Measurements from ENCODE around the gene HPCA.

The HPCA gene

GRCh38 chr1:32861904-32862695, 24.2 kb upstream of the HPCA start:
- H3K27ac ChIP-seq: no peak overlapping the region
- DNase-seq (ENCODE audit: low read depth, low spot score): no peak
- TF ChIP-seq FOXP2 (optimal IDR thresholded peaks at IDR 0.05; ENCODE audit: control extremely low read depth, extremely low read length, insufficient read depth) (no peak), POLR2AphosphoS5 (IDR thresholded peaks at IDR 0.05; ENCODE audit: borderline replicate concordance, low read depth, low read length) (no peak), EZH2 (IDR thresholded peaks at IDR 0.05) (no peak)
- H3K36me3 ChIP-seq (ENCODE audit: insufficient read depth, low read length): peaks cover under 1% of the 10 kb centered on the region; the same call in 1 of the 2 replicates
- no peak overlapping the region for H3K9ac ChIP-seq (ENCODE audit: insufficient read length)
- H3K9me3 ChIP-seq (ENCODE audit: low read depth, low read length): no peaks in the 10 kb centered on the region
- no peak overlapping the region for H3K4me3 ChIP-seq

GRCh38 chr1:32863218-32863880, 22.9 kb upstream of the HPCA start:
- Histone ChIP-seq H3K36me3 (ENCODE audit: insufficient read depth, low read length) (no peaks in the 10 kb centered on the region; the same call in 1 of the 2 replicates), H3K9me3 (ENCODE audit: low read depth, low read length) (no peaks in the 10 kb centered on the region), H3K27ac (no peak overlapping the region), H3K9ac (ENCODE audit: insufficient read length) (no peak overlapping the region), H3K4me3 (no peak overlapping the region)
- TF ChIP-seq EZH2 (IDR thresholded peaks at IDR 0.05) (no peak), POLR2AphosphoS5 (IDR thresholded peaks at IDR 0.05; ENCODE audit: borderline replicate concordance, low read depth, low read length) (no peak), FOXP2 (optimal IDR thresholded peaks at IDR 0.05; ENCODE audit: control extremely low read depth, extremely low read length, insufficient read depth) (no peak)
- DNase-seq (ENCODE audit: low read depth, low spot score): no peak

GRCh38 chr1:32863881-32864245, 22.4 kb upstream of the HPCA start:
- no peak overlapping the region for H3K27ac ChIP-seq
- TF ChIP-seq EZH2 (IDR thresholded peaks at IDR 0.05) (no peak), FOXP2 (optimal IDR thresholded peaks at IDR 0.05; ENCODE audit: control extremely low read depth, extremely low read length, insufficient read depth) (no peak), POLR2AphosphoS5 (IDR thresholded peaks at IDR 0.05; ENCODE audit: borderline replicate concordance, low read depth, low read length) (no peak)
- H3K9ac ChIP-seq (ENCODE audit: insufficient read length): no peak overlapping the region
- no peaks in the 10 kb centered on the region; the same call in 1 of the 2 replicates for H3K36me3 ChIP-seq (ENCODE audit: insufficient read depth, low read length)
- no peaks in the 10 kb centered on the region for H3K9me3 ChIP-seq (ENCODE audit: low read depth, low read length)
- no peak for DNase-seq (ENCODE audit: low read depth, low spot score)
- no peak overlapping the region for H3K4me3 ChIP-seq

- no peaks in the 10 kb centered on the region; the same call in 1 of the 2 replicates for H3K36me3 ChIP-seq (ENCODE audit: insufficient read depth, low read length)
- H3K9ac ChIP-seq (ENCODE audit: insufficient read length): no peak overlapping the region
- no peak for DNase-seq (ENCODE audit: low read depth, low spot score)
- no peak overlapping the region for H3K27ac ChIP-seq
- TF ChIP-seq POLR2AphosphoS5 (IDR thresholded peaks at IDR 0.05; ENCODE audit: borderline replicate concordance, low read depth, low read length) (no peak), EZH2 (IDR thresholded peaks at IDR 0.05) (no peak), FOXP2 (optimal IDR thresholded peaks at IDR 0.05; ENCODE audit: control extremely low read depth, extremely low read length, insufficient read depth) (no peak)
- no peaks in the 10 kb centered on the region for H3K9me3 ChIP-seq (ENCODE audit: low read depth, low read length)
- no peak overlapping the region for H3K4me3 ChIP-seq
Measured at GRCh38 chr1:32864375-32865019, 21.8 kb upstream of the HPCA start.

- H3K36me3 ChIP-seq (ENCODE audit: insufficient read depth, low read length): no peaks in the 10 kb centered on the region; the same call in 1 of the 2 replicates
- H3K9me3 ChIP-seq (ENCODE audit: low read depth, low read length): no peaks in the 10 kb centered on the region
- TF ChIP-seq POLR2AphosphoS5 (IDR thresholded peaks at IDR 0.05; ENCODE audit: borderline replicate concordance, low read depth, low read length): no peak
- TF ChIP-seq FOXP2 (optimal IDR thresholded peaks at IDR 0.05; ENCODE audit: control extremely low read depth, extremely low read length, insufficient read depth): no peak
- no peak overlapping the region for H3K9ac ChIP-seq (ENCODE audit: insufficient read length)
- no peak overlapping the region for H3K27ac ChIP-seq
- no peak for DNase-seq (ENCODE audit: low read depth, low spot score)
- no peak overlapping the region for H3K4me3 ChIP-seq
Measured at GRCh38 chr1:32865639-32866405, 20.5 kb upstream of the HPCA start.

GRCh38 chr1:32867151-32867550, 19.1 kb upstream of the HPCA start:
- no peaks in the 10 kb centered on the region for H3K9me3 ChIP-seq (ENCODE audit: low read depth, low read length)

GRCh38 chr1:32867671-32868070, 18.6 kb upstream of the HPCA start:
- H3K36me3 ChIP-seq (ENCODE audit: insufficient read depth, low read length): no peaks in the 10 kb centered on the region; the same call in 1 of the 2 replicates
- no peak overlapping the region for H3K27ac ChIP-seq
- DNase-seq (ENCODE audit: low read depth, low spot score): no peak
- TF ChIP-seq FOXP2 (optimal IDR thresholded peaks at IDR 0.05; ENCODE audit: control extremely low read depth, extremely low read length, insufficient read depth) (no peak), EZH2 (IDR thresholded peaks at IDR 0.05) (no peak), POLR2AphosphoS5 (IDR thresholded peaks at IDR 0.05; ENCODE audit: borderline replicate concordance, low read depth, low read length) (no peak)
- no peaks in the 10 kb centered on the region for H3K9me3 ChIP-seq (ENCODE audit: low read depth, low read length)
- H3K4me3 ChIP-seq: no peak overlapping the region
- no peak overlapping the region for H3K9ac ChIP-seq (ENCODE audit: insufficient read length)

More at GRCh38 chr1:32867151-32867550, 19.1 kb upstream of the HPCA start:
- no peak for TF ChIP-seq EZH2 (IDR thresholded peaks at IDR 0.05)
- TF ChIP-seq POLR2AphosphoS5 (IDR thresholded peaks at IDR 0.05; ENCODE audit: borderline replicate concordance, low read depth, low read length): no peak
- TF ChIP-seq FOXP2 (optimal IDR thresholded peaks at IDR 0.05; ENCODE audit: control extremely low read depth, extremely low read length, insufficient read depth): no peak
- Histone ChIP-seq H3K9ac (ENCODE audit: insufficient read length) (no peak overlapping the region), H3K4me3 (no peak overlapping the region), H3K27ac (no peak overlapping the region), H3K36me3 (ENCODE audit: insufficient read depth, low read length) (no peaks in the 10 kb centered on the region; the same call in 1 of the 2 replicates)
- DNase-seq (ENCODE audit: low read depth, low spot score): no peak

Data from SK-N-MC (cell line).